ENCODE measurements around the gene DUS1L.

DUS1L gene

DNA sequence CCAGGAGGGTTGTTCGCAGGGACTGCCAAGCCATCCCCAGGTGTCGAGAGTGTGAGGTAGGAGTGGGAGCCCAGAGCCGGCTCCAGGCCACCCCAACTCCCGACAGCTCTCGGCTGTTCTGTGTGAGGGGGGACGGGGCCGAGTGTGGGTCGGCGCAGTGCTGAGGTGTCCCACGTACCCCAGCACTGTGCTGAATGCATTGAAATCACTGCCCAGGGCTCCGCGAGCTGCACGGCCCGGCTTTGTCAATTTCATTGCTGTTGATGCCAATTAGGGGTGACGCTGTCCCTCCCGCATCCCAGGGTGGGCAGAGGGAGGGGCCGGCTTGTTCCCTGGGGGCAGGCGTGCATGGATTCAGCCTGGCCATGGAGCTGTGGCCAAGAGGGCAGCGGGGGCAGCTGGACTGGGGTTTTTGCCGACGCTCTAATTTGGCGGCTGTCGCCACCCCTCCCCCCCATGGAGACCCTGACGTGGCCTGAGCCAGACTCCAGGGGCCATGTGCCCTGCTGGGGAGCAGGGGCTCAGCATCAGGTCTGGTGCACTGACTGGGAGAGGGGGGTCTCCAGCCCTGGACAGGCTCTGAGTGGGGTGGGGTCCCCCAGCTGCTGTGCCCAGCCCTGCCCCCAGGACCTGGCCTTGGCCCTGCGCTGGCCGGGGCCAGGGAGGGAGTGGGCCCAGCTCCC is 57.2 kb downstream of the DUS1L start:
- no peaks in the 10 kb centered on the region for H3K27me3 ChIP-seq (ENCODE audit: control insufficient read depth, low read length)
- H3K4me1 ChIP-seq (ENCODE audit: control insufficient read depth, low read length) = no peaks in the 10 kb centered on the region
- H3K4me3 ChIP-seq (ENCODE audit: low read length) = no peak overlapping the region
- TF ChIP-seq EZH2phosphoT487 (IDR thresholded peaks at IDR 0.05; ENCODE audit: borderline replicate concordance, low read length) = no peak
- no peak overlapping the region for H3K27ac ChIP-seq (ENCODE audit: low read depth, low read length)
- H3K36me3 ChIP-seq (ENCODE audit: control insufficient read depth, low read length) = no peaks in the 10 kb centered on the region
- no peaks in the 10 kb centered on the region for H3F3A ChIP-seq (ENCODE audit: control insufficient read depth, insufficient read depth)
- no peaks in the 10 kb centered on the region for H3K9me2 ChIP-seq (replicated peaks; ENCODE audit: control insufficient read depth, low read length)
- H3K79me2 ChIP-seq (ENCODE audit: control insufficient read depth, low read length) = no peaks in the 10 kb centered on the region
- no peaks in the 10 kb centered on the region for H3K9me3 ChIP-seq (ENCODE audit: control insufficient read depth, insufficient read depth, low read length)
- H4K20me1 ChIP-seq (ENCODE audit: control insufficient read depth, insufficient read depth, low read depth, low read length) = no peaks in the 10 kb centered on the region
- no peak overlapping the region for H3K4me2 ChIP-seq (ENCODE audit: low read length)

Data from DOHH2 (cell line).